Fibroblast of skin of left biceps (primary cell): ENCODE results near the gene THPO.

ENCODE experiments used
- DNase-seq, 2 experiments: peaks; one replicate each; pipeline ENCODE4 v3.0.0-alpha.2; 2013; ENCODE audit warnings: low read depth in 2 of 2

Gene THPO

DNA sequence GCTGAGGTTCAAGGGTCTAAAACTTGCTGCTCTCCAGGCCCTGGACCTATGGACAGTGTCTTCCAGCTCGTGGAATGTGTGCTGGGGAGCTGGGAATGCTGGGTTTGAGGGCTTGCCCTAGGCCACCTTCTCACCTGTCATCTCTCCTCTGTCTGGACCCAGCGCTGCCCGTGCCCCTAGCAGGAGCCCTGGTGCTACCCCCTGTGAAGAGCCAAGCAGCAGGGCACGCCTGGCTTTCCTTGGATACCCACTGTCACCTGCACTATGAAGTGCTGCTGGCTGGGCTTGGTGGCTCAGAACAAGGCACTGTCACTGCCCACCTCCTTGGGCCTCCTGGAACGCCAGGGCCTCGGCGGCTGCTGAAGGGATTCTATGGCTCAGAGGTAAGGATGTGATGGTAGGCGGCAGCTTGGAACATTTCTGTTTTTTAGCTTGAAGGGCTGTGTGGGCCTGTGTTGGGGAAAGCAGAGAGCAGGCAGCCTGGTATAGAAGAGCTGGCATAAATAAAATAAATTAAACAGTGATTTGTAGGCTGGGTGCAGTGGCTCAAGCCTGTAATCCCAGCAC is 6.9 kb upstream of the THPO start:
- no peak for DNase-seq

- no peak for DNase-seq
These were observed 6.3 kb upstream of the THPO start for GRCh38 chr3:184384342-184384741.

DNA sequence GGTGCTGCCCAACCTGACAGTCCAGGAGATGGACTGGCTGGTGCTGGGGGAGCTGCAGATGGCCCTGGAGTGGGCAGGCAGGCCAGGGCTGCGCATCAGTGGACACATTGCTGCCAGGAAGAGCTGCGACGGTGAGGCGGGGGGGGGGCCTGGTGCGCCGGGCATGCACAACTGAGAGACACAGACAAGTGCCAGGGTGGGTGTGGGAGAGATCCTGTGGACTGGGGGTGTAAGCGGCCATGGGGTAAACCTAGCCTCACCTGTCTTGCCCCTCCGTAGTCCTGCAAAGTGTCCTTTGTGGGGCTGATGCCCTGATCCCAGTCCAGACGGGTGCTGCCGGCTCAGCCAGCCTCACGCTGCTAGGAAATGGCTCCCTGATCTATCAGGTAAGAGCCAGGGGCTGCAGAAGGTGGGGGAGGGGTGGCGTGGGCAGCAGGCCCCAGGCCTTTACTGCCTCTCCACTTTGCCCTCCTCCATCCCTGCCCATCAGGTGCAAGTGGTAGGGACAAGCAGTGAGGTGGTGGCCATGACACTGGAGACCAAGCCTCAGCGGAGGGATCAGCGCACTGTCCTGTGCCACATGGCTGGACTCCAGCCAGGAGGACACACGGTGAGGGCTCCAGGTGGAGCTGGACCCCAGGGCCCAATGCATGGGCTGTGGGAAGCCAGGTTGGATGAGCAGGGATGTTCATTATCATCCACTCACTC is 5.2 kb upstream of the THPO start:
- no peak for DNase-seq

DNA sequence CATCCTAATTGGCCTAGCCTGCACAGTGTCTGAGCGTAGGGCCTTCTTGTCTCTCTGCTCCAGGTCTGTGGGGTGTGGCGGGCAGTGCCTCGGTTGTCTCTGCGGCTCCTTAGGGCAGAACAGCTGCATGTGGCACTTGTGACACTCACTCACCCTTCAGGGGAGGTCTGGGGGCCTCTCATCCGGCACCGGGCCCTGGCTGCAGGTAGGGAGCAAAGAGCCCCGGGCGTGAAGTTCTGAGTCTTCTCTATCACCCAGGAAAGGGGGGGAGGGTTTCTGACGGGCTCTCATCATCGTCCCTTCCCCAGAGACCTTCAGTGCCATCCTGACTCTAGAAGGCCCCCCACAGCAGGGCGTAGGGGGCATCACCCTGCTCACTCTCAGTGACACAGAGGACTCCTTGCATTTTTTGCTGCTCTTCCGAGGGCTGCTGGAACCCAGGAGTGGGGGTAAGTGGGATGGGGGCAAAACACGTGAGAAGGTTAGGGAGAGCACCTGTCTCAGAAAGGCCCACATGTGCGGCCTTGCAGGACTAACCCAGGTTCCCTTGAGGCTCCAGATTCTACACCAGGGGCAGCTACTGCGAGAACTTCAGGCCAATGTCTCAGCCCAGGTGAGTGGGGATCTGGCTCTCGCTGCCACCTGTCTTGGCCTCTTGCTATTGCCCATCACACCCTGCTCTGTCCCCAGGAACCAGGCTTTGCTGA is 4.5 kb upstream of the THPO start:
- DNase-seq: no peak

GRCh38 chr3:184381261-184382224 is 3.5 kb upstream of the THPO start:
- DNase-seq: no peak

DNA sequence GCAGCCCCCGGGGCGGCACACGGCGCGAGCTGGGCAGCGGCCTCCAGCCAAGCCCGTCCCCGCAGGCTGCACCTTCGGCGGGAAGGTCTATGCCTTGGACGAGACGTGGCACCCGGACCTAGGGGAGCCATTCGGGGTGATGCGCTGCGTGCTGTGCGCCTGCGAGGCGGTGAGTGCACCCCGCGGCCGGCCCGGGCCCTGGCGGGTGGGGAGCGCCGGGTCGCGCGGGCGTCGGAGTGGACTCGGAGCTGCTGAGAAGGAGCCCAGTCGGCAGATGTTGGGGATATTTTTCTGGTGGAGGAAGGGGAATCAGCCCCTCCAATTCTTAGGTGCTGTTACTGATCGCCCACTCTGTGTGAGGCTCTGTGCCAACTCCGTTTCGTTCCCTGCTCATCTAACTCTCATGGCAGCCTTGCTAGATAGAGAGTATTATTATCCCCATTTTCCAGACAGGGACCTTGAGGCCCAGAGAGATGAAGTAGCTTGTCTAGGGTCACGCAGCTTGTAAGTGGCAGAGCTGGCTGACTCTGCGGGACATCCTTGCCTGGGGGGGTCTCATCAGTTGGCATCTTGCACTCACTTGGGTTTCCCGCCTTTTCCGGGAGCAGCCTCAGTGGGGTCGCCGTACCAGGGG is 2.7 kb upstream of the THPO start:
- no peak for DNase-seq

DNA sequence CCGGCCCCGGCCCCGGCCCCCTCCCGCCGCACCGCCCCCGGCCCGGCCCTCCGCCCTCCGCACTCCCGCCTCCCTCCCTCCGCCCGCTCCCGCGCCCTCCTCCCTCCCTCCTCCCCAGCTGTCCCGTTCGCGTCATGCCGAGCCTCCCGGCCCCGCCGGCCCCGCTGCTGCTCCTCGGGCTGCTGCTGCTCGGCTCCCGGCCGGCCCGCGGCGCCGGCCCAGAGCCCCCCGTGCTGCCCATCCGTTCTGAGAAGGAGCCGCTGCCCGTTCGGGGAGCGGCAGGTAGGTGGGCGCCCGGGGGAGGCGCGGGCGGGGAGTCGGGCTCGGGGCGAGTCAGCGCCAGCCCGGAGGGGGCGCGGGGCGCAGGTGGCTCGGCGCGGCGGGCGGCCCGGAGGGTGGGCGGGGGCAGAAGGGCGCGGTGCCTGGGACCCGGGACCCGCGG is 2.2 kb upstream of the THPO start:
- no peak for DNase-seq

DNA sequence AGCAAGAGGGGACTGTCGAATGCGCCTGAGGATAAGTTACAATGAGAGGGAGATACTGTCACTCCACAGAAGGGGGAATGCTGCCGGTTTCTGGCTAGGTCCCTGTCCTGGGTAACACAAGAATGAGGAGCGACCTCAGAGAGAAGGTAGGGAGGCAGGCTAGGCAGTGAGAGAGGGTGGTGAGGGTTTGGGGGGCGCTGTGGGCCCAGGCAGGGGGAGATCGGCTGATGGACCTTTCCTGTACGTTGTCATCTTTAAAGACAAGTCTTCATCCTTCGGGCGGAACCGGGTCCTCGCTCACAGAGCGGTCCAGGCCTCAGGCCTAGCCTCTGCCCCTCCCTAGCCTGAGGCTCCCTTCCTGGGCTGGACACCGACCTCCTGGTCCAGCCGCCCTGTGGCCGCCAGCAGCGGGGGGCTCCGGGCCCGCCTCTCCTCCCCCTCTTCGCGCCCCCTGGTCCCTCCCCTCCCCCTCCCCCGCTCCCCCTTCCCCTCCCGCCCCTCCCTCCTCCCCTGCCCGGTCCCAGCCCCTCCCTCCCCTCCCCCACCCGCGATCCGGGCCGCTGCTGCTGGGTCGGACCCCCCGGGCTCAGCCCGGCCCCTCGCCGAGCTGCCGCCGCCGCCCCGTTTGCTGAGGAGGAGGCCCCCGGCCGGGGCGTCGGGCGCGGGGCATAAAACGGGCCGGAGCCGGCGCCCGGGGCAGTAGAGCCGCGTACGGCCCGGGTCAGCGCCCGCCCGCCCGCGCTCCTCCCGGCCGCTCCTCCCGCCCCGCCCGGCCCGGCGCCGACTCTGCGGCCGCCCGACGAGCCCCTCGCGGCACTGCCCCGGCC is 1.6 kb upstream of the THPO start, which contains the start of gene CHRD:
CHRD (plus strand) TSS at position 697 of the 827 bp plus-strand sequence. CDS start 265 bp downstream, outside the sequence.
- no peak for DNase-seq

- DNase-seq: no peak
These were observed 797 bp upstream of the THPO start for GRCh38 chr3:184378651-184379357.

- DNase-seq: no peak
These were observed 633 bp downstream of the THPO start for GRCh38 chr3:184377374-184377773.

- DNase-seq: no peak
These were observed 2.1 kb downstream of the THPO start for GRCh38 chr3:184375747-184376461.

- no peak for DNase-seq
These were observed 4.6 kb downstream of the THPO start for GRCh38 chr3:184373422-184373821.

DNA sequence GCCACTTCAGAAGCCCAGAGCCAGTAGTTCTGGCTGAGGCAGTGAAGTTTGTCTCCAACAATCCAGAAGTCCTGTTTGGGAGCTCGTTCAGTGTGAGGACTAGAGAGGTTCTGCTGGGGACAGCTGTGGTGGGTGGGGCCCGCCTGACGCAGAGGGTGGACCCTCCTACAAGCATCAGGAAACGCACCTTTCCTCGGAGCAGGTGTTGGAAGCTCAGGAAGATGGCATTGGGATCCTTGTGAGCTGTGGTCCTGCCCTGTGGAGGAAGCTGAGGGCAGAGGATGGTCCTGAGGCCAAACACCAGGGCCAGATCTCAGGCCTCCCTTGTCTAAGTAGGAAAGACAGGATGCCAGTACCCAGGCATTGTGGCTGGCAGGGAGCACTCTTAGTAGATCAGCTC is 5.1 kb downstream of the THPO start:
- no peak for DNase-seq

GRCh38 chr3:184372296-184372821 is 5.6 kb downstream of the THPO start:
- DNase-seq: no peak

GRCh38 chr3:184371570-184372018 is 6.4 kb downstream of the THPO start:
- peak; percentile 55 to 57 for DNase-seq

- DNase-seq: no peak
These were observed 9.3 kb downstream of the THPO start for GRCh38 chr3:184368586-184369183.

GRCh38 chr3:184368116-184368515 is 9.9 kb downstream of the THPO start:
- DNase-seq: no peak

GRCh38 chr3:184366619-184367289 is 11.3 kb downstream of the THPO start:
- peak; percentile 59 to 71 for DNase-seq
